GM04503 (cell line): ENCODE measurements around the gene FSTL1.

Experiments used
- DNase-seq: peaks from one replicate; pipeline ENCODE4 v3.0.0-alpha.2; 2012; ENCODE audit warnings: low read depth

FSTL1 gene

GRCh38 chr3:120355486-120355885 is 95.3 kb downstream of the FSTL1 start:
- DNase-seq: no peak

GRCh38 chr3:120353463-120353862 is 97.3 kb downstream of the FSTL1 start:
- DNase-seq: no peak

GRCh38 chr3:120352017-120352416 is 98.8 kb downstream of the FSTL1 start:
- DNase-seq: no peak

- peak; percentile 9 for DNase-seq
Observed at GRCh38 chr3:120350401-120350941, 100.3 kb downstream of the FSTL1 start.

- no peak for DNase-seq
Observed at GRCh38 chr3:120349855-120350125, 101.0 kb downstream of the FSTL1 start.

GRCh38 chr3:120348991-120349854 is 101.6 kb downstream of the FSTL1 start, which contains the start of gene LRRC58:
LRRC58 (minus strand) TSS chr3:120349354; CDS start chr3:120349243, 111 bp downstream.
- peak; percentile 65 for DNase-seq

- DNase-seq: peak; percentile 5
Observed at GRCh38 chr3:120348065-120348990, 102.5 kb downstream of the FSTL1 start.

- peak; percentile 1 for DNase-seq
Observed at GRCh38 chr3:120344349-120344748, 106.4 kb downstream of the FSTL1 start.
